Measurements from ENCODE around the gene ATP1A2. TPM values are rescaled to one million over a fixed set of nuclear protein-coding genes. Genes with fewer than 3 reads are reported as not detected.

The ATP1A2 gene
- under 0.01 and 0.31 TPM in 2 replicates for total RNA-seq

GRCh38 chr1:160115545-160116282 lies at the start of gene ATP1A2:
ATP1A2 (plus strand) TSS chr1:160115759; CDS start chr1:160115862, 103 bp downstream.

GRCh38 chr1:160069460-160070231 lies 45.9 kb upstream of the ATP1A2 start, which contains the start of gene KCNJ10:
KCNJ10 (minus strand) TSS chr1:160070160; CDS start chr1:160042532, 27,628 bp downstream.

GRCh38 chr1:160081261-160081936 lies 34.2 kb upstream of the ATP1A2 start, which contains the start of gene KCNJ9:
KCNJ9 (plus strand) TSS chr1:160081538; CDS start chr1:160084031, 2,493 bp downstream.

GRCh38 chr1:160097911-160098851 lies 17.4 kb upstream of the ATP1A2 start, which contains the start of gene IGSF8:
IGSF8 (minus strand) TSS chr1:160098619; CDS start chr1:160098472, 147 bp downstream.

GRCh38 chr1:160151303-160151702 lies 35.7 kb downstream of the ATP1A2 start, which contains the start of gene ATP1A4:
ATP1A4 (plus strand) TSS chr1:160151603; CDS start chr1:160152041, 438 bp downstream.

GRCh38 chr1:160189649-160190625 lies 74.4 kb downstream of the ATP1A2 start, which contains the start of gene CASQ1:
CASQ1 (plus strand) TSS chr1:160190575; CDS start chr1:160190752, 177 bp downstream.

Other genes starting within 250 kb of the ATP1A2 start
- gene CFAP45, start 215.6 kb upstream of the ATP1A2 start, total RNA-seq = 1.3 TPM in 2 replicates
- 412 and 468 TPM in 2 replicates for gene TAGLN2, start 190.3 kb upstream of the ATP1A2 start, total RNA-seq
- not detected in 2 replicates for gene IGSF9, start 170.1 kb upstream of the ATP1A2 start, total RNA-seq
- gene SLAMF9, start 161.5 kb upstream of the ATP1A2 start, total RNA-seq = 0.44 and 1.2 TPM in 2 replicates
- gene PIGM, start 83.8 kb upstream of the ATP1A2 start, total RNA-seq = 5.3 and 6.1 TPM in 2 replicates
- gene KCNJ10, start 45.6 kb upstream of the ATP1A2 start, total RNA-seq = not detected in 2 replicates
- gene KCNJ9, start 34.2 kb upstream of the ATP1A2 start, total RNA-seq = under 0.01 and 0.06 TPM in 2 replicates
- 29.0 and 30.9 TPM in 2 replicates for gene IGSF8, start 17.1 kb upstream of the ATP1A2 start, total RNA-seq
- not detected in 2 replicates for gene ATP1A4, start 35.8 kb downstream of the ATP1A2 start, total RNA-seq
- 0.26 and 0.50 TPM in 2 replicates for gene CASQ1, start 74.8 kb downstream of the ATP1A2 start, total RNA-seq
- gene PEA15, start 89.6 kb downstream of the ATP1A2 start, total RNA-seq = 112 and 136 TPM in 2 replicates
- gene DCAF8, start 146.8 kb downstream of the ATP1A2 start, total RNA-seq = 98.3 and 108 TPM in 2 replicates
- gene PEX19, start 169.4 kb downstream of the ATP1A2 start, total RNA-seq = 43.6 and 53.8 TPM in 2 replicates
- 365 and 405 TPM in 2 replicates for gene COPA, start 227.5 kb downstream of the ATP1A2 start, total RNA-seq
- 86.9 and 87.2 TPM in 2 replicates for gene NCSTN, start 227.6 kb downstream of the ATP1A2 start, total RNA-seq